ENCODE measurements around the gene PAPPA. TPM values are rescaled to one million over a fixed set of nuclear protein-coding genes. Genes with fewer than 3 reads are reported as not detected.

The PAPPA gene
- total and polyA plus RNA-seq, 9 of the 15 experiments (the other 6 are each of a cell fraction or from before 2014, with no cell fraction given), result 0.06 to 0.18 (median 0.11) TPM

- TF ChIP-seq PBX2 (CRISPR knock-in tag; IDR thresholded peaks at IDR 0.05; ENCODE audit: low read depth) (no peak), PBX2 (tag; conservative IDR thresholded peaks at IDR 0.05; ENCODE audit: low read depth) (no peak), HDAC6 (IDR thresholded peaks at IDR 0.05; ENCODE audit: low read depth, low read length) (no peak), TAF7 (tag; IDR thresholded peaks at IDR 0.05) (no peak), ELK3 (CRISPR knock-in tag; IDR thresholded peaks at IDR 0.05) (no peak), JUND (IDR thresholded peaks at IDR 0.05; ENCODE audit: borderline replicate concordance, low read depth, low read length) (no peak), JUND (tag; IDR thresholded peaks at IDR 0.05; ENCODE audit: borderline replicate concordance, low read depth, low read length) (no peak)
Measured at GRCh38 chr9:116230051-116230632, 76.6 kb downstream of the PAPPA start (continued).
